Measurements from ENCODE around the gene JAM3. TPM values are rescaled to one million over a fixed set of nuclear protein-coding genes. Genes with fewer than 3 reads are reported as not detected.
"Not testable (repeated sequence)": the region's sequence is repeated elsewhere in the genome, so short reads cannot be mapped to it uniquely, and the experiment has no call there.

The JAM3 gene
- total RNA-seq, 1 donor from 2014 or later = 50.3 TPM

- no peak for DNase-seq (ENCODE audit: extremely low spot score, unreplicated experiment)
- Mint-ChIP-seq H3K36me3 (peaks cover 4% of the 10 kb centered on the region), H3K4me1 (ENCODE audit: unreplicated experiment) (peaks cover 6% of the 10 kb centered on the region), H3K27me3 (peaks cover 23% of the 10 kb centered on the region), H3K4me3 (no peak overlapping the region), H3K27ac (no peak overlapping the region), H3K9me3 (peaks cover 6% of the 10 kb centered on the region)
- TF ChIP-seq, protein P1, sequence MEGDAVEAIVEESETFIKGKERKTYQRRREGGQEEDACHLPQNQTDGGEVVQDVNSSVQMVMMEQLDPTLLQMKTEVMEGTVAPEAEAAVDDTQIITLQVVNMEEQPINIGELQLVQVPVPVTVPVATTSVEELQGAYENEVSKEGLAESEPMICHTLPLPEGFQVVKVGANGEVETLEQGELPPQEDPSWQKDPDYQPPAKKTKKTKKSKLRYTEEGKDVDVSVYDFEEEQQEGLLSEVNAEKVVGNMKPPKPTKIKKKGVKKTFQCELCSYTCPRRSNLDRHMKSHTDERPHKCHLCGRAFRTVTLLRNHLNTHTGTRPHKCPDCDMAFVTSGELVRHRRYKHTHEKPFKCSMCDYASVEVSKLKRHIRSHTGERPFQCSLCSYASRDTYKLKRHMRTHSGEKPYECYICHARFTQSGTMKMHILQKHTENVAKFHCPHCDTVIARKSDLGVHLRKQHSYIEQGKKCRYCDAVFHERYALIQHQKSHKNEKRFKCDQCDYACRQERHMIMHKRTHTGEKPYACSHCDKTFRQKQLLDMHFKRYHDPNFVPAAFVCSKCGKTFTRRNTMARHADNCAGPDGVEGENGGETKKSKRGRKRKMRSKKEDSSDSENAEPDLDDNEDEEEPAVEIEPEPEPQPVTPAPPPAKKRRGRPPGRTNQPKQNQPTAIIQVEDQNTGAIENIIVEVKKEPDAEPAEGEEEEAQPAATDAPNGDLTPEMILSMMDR (conservative IDR thresholded peaks at IDR 0.05) = no peak
These were observed 28.3 kb downstream of the JAM3 start for GRCh38 chr11:134097166-134097565.

- no peak overlapping the region for H3K4me3 Mint-ChIP-seq
- no peak overlapping the region for H3K27ac Mint-ChIP-seq
- H3K4me1 Mint-ChIP-seq (ENCODE audit: unreplicated experiment) = peaks cover 6% of the 10 kb centered on the region
- TF ChIP-seq, protein P1 (conservative IDR thresholded peaks at IDR 0.05) = no peak
- peaks cover 4% of the 10 kb centered on the region for H3K36me3 Mint-ChIP-seq
- peaks cover 23% of the 10 kb centered on the region for H3K27me3 Mint-ChIP-seq
- H3K9me3 Mint-ChIP-seq = peaks cover 5% of the 10 kb centered on the region
- no peak for DNase-seq (ENCODE audit: extremely low spot score, unreplicated experiment)
These were observed 29.8 kb downstream of the JAM3 start for GRCh38 chr11:134098566-134099184.

GRCh38 chr11:134100171-134100570 is 31.3 kb downstream of the JAM3 start:
- peaks cover 26% of the 10 kb centered on the region for H3K27me3 Mint-ChIP-seq
- peaks cover 4% of the 10 kb centered on the region for H3K36me3 Mint-ChIP-seq
- peaks cover 6% of the 10 kb centered on the region for H3K4me1 Mint-ChIP-seq (ENCODE audit: unreplicated experiment)
- H3K27ac Mint-ChIP-seq = no peak overlapping the region
- H3K9me3 Mint-ChIP-seq = peaks cover 5% of the 10 kb centered on the region
- H3K4me3 Mint-ChIP-seq = no peak overlapping the region
- DNase-seq (ENCODE audit: extremely low spot score, unreplicated experiment) = no peak
- TF ChIP-seq, protein P1 (conservative IDR thresholded peaks at IDR 0.05) = no peak

DNA sequence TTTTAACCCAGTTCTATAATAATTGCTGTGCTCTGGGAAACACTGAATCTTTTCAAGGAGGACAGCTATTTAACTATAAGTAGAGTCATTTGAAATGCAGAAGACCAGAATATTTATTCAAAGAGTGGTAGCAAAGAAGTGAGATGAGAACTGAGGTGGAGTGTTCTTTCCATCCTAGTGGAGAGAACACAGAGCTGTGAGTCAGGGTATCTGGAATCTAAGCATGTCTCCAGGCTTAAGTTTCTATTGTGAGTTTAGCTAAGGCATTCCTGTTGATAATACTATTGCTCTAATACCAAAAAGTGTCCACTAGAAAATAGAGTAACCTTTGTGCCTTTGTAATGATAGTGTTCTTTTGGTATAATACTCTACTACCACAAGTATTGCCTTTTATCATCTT is 32.4 kb downstream of the JAM3 start:
- DNase-seq (ENCODE audit: extremely low spot score, unreplicated experiment) = no peak
- Mint-ChIP-seq H3K4me1 (ENCODE audit: unreplicated experiment) (peaks cover 3% of the 10 kb centered on the region), H3K4me3 (no peak overlapping the region), H3K27me3 (peaks cover 25% of the 10 kb centered on the region), H3K36me3 (peaks cover 4% of the 10 kb centered on the region), H3K9me3 (peaks cover 5% of the 10 kb centered on the region), H3K27ac (no peak overlapping the region)
- TF ChIP-seq, protein P1 (conservative IDR thresholded peaks at IDR 0.05) = no peak

GRCh38 chr11:134110252-134110815 is 41.5 kb downstream of the JAM3 start:
- H3K27me3 Mint-ChIP-seq = peaks cover 1% of the 10 kb centered on the region
- H3K36me3 Mint-ChIP-seq = peaks cover 9% of the 10 kb centered on the region
- no peak for DNase-seq (ENCODE audit: extremely low spot score, unreplicated experiment)
- H3K4me1 Mint-ChIP-seq (ENCODE audit: unreplicated experiment) = no peaks in the 10 kb centered on the region
- H3K4me3 Mint-ChIP-seq = no peak overlapping the region
- H3K27ac Mint-ChIP-seq = no peak overlapping the region
- peaks cover 8% of the 10 kb centered on the region for H3K9me3 Mint-ChIP-seq
- TF ChIP-seq, protein P1 (conservative IDR thresholded peaks at IDR 0.05) = no peak

GRCh38 chr11:134113787-134114186 is 44.9 kb downstream of the JAM3 start:
- not testable (repeated sequence) for H3K27me3 Mint-ChIP-seq; DNase-seq (ENCODE audit: extremely low spot score, unreplicated experiment); H3K27ac Mint-ChIP-seq; H3K4me3 Mint-ChIP-seq; H3K4me1 Mint-ChIP-seq (ENCODE audit: unreplicated experiment); H3K9me3 Mint-ChIP-seq; H3K36me3 Mint-ChIP-seq
